ENCODE data around the gene HAO1. TPM values are rescaled to one million over a fixed set of nuclear protein-coding genes. Genes with fewer than 3 reads are reported as not detected.

HAO1 gene
- total RNA-seq, 6 experiments from 2014 or later = 132 to 243 (median 171) TPM

- peaks cover 0 to 44% (median 17%) of the 10 kb centered on the region in 4 donors for H3K36me3 ChIP-seq
- no peaks in the 10 kb centered on the region for H3K4me1 ChIP-seq
- H3K4me3 ChIP-seq = no peak overlapping the region
- ATAC-seq (no peak), DNase-seq (no peak)
- 89% methylated on average over 1 of the region's 1 CpG for WGBS (ENCODE audit: insufficient coverage, low coverage, low lambda C conversion rate, missing lambda C conversion rate)
- TF ChIP-seq POLR2A (IDR thresholded peaks at IDR 0.05) (no peak), CTCF (IDR thresholded peaks at IDR 0.05) (no peak)
- H3K27me3 ChIP-seq = no peaks in the 10 kb centered on the region
- H3K9me3 ChIP-seq = no peaks in the 10 kb centered on the region
- no peak overlapping the region for H3K27ac ChIP-seq
- intact Hi-C loops (cut with DNase I) = no loop called here
Observed at GRCh38 chr20:7916648-7917047, 23.6 kb downstream of the HAO1 start.

- H3K27ac ChIP-seq = no peak overlapping the region
- no peaks in the 10 kb centered on the region for H3K9me3 ChIP-seq
- H3K36me3 ChIP-seq = peaks cover 0 to 63% (median 18%) of the 10 kb centered on the region in 4 donors
- no peaks in the 10 kb centered on the region for H3K27me3 ChIP-seq
- WGBS (ENCODE audit: insufficient coverage, low coverage, low lambda C conversion rate, missing lambda C conversion rate) = 72% methylated on average over 3 of the region's 3 CpGs
- DNase-seq (no peak), ATAC-seq (no peak)
- no peaks in the 10 kb centered on the region for H3K4me1 ChIP-seq
- intact Hi-C loops (cut with DNase I) = no loop called here
- no peak overlapping the region for H3K4me3 ChIP-seq
- TF ChIP-seq POLR2A (IDR thresholded peaks at IDR 0.05) = no peak
- TF ChIP-seq CTCF (IDR thresholded peaks at IDR 0.05) = no peak
Observed at GRCh38 chr20:7912551-7912950, 27.7 kb downstream of the HAO1 start.

- intact Hi-C loops (cut with DNase I) = no loop called here
- Histone ChIP-seq H3K9me3 (no peaks in the 10 kb centered on the region), H3K27me3 (no peaks in the 10 kb centered on the region), H3K4me3 (no peak overlapping the region), H3K36me3 (peaks cover 0 to 70% (median 18%) of the 10 kb centered on the region in 4 donors), H3K27ac (no peak overlapping the region), H3K4me1 (no peaks in the 10 kb centered on the region)
- DNase-seq = no peak
- no peak for ATAC-seq
- 82% methylated on average over 4 of the region's 10 CpGs for WGBS (ENCODE audit: insufficient coverage, low coverage, low lambda C conversion rate, missing lambda C conversion rate)
- TF ChIP-seq POLR2A (IDR thresholded peaks at IDR 0.05) (no peak), CTCF (IDR thresholded peaks at IDR 0.05) (no peak)
Observed at GRCh38 chr20:7911586-7912330, 28.5 kb downstream of the HAO1 start.

- Histone ChIP-seq H3K4me3 (no peak overlapping the region), H3K27me3 (no peaks in the 10 kb centered on the region), H3K36me3 (peaks cover 0 to 91% (median 26%) of the 10 kb centered on the region in 4 donors), H3K9me3 (no peaks in the 10 kb centered on the region), H3K27ac (no peak overlapping the region), H3K4me1 (no peaks in the 10 kb centered on the region)
- ATAC-seq (no peak), DNase-seq (no peak)
- WGBS (ENCODE audit: insufficient coverage, low coverage, low lambda C conversion rate, missing lambda C conversion rate) = 59% methylated on average over 4 of the region's 4 CpGs
- intact Hi-C loops (cut with DNase I) = no loop called here
- TF ChIP-seq CTCF (IDR thresholded peaks at IDR 0.05) (no peak), POLR2A (IDR thresholded peaks at IDR 0.05) (no peak)
Observed at GRCh38 chr20:7908905-7909304, 31.4 kb downstream of the HAO1 start.

Data from right lobe of liver (tissue), 6 donors.